Activated effector memory CD4-positive, alpha-beta T cell treated with Interleukin-2 at 50 U/mL for 16 hours (primary cell): ENCODE data around the gene SNX33.
"Not testable (repeated sequence)": the region's sequence is repeated elsewhere in the genome, so short reads cannot be mapped to it uniquely, and the experiment has no call there.

Source experiments
- DNase-seq: peaks from one replicate; pipeline ENCODE4 v3.0.0-alpha.2; 2020

Gene SNX33

DNA sequence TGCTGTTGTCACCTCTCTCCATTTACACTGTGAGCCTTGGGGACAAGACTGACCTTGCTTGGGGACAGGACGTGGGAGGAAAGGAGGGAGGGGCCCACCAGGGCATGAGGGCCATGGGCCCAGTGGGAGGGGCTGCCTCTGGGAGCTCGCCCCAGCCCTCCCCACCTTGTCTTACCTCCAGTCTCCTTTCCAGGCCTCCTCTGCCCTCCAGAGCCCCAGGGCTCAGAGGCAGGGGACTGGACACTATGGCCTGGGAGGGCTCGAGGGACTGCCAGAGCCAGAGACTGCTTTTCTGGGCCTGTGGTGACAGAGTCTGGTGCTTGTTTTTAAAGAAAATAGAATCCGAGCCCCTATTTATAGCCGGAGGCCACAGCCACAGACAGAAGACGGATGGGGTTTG is 54.7 kb downstream of the SNX33 start:
- no peak for DNase-seq

GRCh38 chr15:75703440-75704262 is 55.9 kb downstream of the SNX33 start:
- DNase-seq: not testable (repeated sequence)

- no peak for DNase-seq
Observed at GRCh38 chr15:75704263-75704615, 56.5 kb downstream of the SNX33 start.

GRCh38 chr15:75704618-75705017 is 56.9 kb downstream of the SNX33 start:
- DNase-seq: no peak

GRCh38 chr15:75705375-75705774 is 57.7 kb downstream of the SNX33 start:
- not testable (repeated sequence) for DNase-seq

- DNase-seq: no peak
Observed at GRCh38 chr15:75705854-75706681, 58.4 kb downstream of the SNX33 start.

- DNase-seq: no peak
Observed at GRCh38 chr15:75706682-75706954, 58.9 kb downstream of the SNX33 start.

- not testable (repeated sequence) for DNase-seq
Observed at GRCh38 chr15:75709458-75709857, 61.7 kb downstream of the SNX33 start.

DNA sequence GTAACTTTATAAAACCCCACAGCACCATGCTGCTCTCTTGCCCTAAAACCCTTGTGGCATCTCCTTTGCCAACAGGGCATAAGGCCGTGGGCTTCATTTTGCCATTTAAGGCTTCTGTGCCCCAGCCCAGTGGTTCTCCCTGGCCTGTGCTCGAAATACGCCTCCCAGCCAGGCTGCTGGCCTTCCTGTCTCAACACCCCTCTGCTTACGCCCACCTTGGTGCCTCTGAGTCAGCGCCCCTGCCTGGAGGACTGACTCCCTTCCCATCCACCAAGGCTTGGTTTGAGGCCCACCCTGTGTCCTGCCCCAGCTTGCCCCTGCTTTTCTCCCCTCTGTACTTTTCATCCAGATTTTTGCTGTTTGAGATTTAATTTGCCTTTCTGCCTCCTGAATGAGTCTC is 63.2 kb downstream of the SNX33 start:
- DNase-seq: not testable (repeated sequence)

DNA sequence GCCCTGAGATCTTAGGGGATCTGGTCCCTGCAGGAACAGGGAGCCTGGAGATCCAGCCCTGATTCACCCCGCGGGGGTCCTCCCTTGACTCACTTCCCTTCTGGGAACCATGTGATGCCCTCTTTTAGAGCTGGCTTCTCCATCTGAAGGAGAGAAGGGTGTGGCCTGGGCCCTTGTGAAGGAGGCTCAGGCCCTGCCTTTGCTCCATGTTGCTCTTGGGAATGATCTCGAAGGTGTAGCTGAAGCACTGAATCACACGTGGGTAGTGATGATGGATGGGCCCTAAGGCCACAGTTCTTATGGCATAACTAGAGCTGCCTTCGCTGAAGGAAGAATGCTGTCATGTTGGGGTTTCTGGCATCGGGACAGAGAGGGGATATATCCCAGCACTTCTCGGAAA is 63.8 kb downstream of the SNX33 start:
- DNase-seq: not testable (repeated sequence)
